Esophagus squamous epithelium (tissue), 5 donors: ENCODE measurements around the gene ARF1. TPM values are rescaled to one million over a fixed set of nuclear protein-coding genes. Genes with fewer than 3 reads are reported as not detected.

Experiments
- DNase-seq: peaks from one replicate; lab custom pipeline; 2025; lab: John Stamatoyannopoulos, UW
- H3K27ac ChIP-seq, 4 donors: fragments of 200-600 bp; sonication (generic); one replicate each; pipeline ENCODE4 v1.5.1; 2016 to 2019; ENCODE audit warnings: mild to moderate bottlenecking in 1 of 4
- H3K27me3 ChIP-seq, 4 donors: fragments of 200-600 bp; sonication (generic); 1 replicate in 3 of 4; 2 replicates in 1 of 4; pipeline versions ENCODE4 v1.5.1 to v1.6.0; 2017 to 2021; ENCODE audit warnings: antibody characterized with exemption in 1 of 4
- H3K36me3 ChIP-seq, 3 donors: fragments of 200-600 bp; sonication (generic); one replicate each; pipeline ENCODE4 v1.5.1; 2016 to 2019
- H3K4me1 ChIP-seq, 3 donors: fragments of 200-600 bp; sonication (generic); one replicate each; pipeline ENCODE4 v1.5.1; 2017 to 2019
- H3K4me3 ChIP-seq, 4 donors: fragments of 200-600 bp; sonication (generic); 1 replicate in 3 of 4; 2 replicates in 1 of 4; pipeline ENCODE4 v1.5.1; 2016 to 2019; ENCODE audit warnings: mild to moderate bottlenecking in 2 of 4, moderate library complexity in 1 of 4
- H3K9me3 ChIP-seq, 3 donors: fragments of 200-600 bp; sonication (generic); one replicate each; pipeline ENCODE4 v1.5.1; 2016 to 2019
- CTCF ChIP-seq, 6 experiments: fragments of 450-650 bp in 4 of 6; fragments of 200-600 bp in 2 of 6; sonication (generic) in 2 of 6; IDR thresholded peaks; one replicate each; pipeline ENCODE4 v1.5.1; 2016 to 2019; ENCODE audit warnings: antibody characterized with exemption in 6 of 6, mild to moderate bottlenecking in 4 of 6, moderate library complexity in 4 of 6
- POLR2A ChIP-seq, 4 donors: fragments of 450-650 bp; IDR thresholded peaks; one replicate each; pipeline ENCODE4 v1.6.1; 2017; ENCODE audit warnings: antibody characterized with exemption in 4 of 4, mild to moderate bottlenecking in 4 of 4, moderate library complexity in 3 of 4
- WGBS, 2 donors: methylation state at CpG; one replicate each; pipeline ENCODE4 v1.1.5; 2018; 5-methylcytosine and 5-hydroxymethylcytosine counted together
- intact Hi-C: fragments of 100-400 bp; cut with DNase I; formaldehyde crosslinking; loops from one replicate; pipeline ENCODE4 v1.15.0; 2022
- total RNA-seq, 4 donors: library from RNA; depleted of rRNA; stranded (reverse); fragments of >200 nt; gene quantifications; one replicate each; pipeline ENCODE4 v1.1.0, GENCODE V29; 2016
- donor health status: DM: yes; HTN: yes; CAD: no.

The ARF1 gene
- total RNA-seq, 4 donors from 2014 or later, result 279 to 327 (median 319) TPM

- Histone ChIP-seq H3K4me1 (peaks cover 11 to 60% (median 17%) of the 10 kb centered on the region in 3 donors), H3K36me3 (peaks cover 30 to 60% (median 43%) of the 10 kb centered on the region in 3 donors), H3K4me3 (peak overlapping the region in 2 of 4 donors; percentile 76 to 90), H3K27me3 (no peaks in the 10 kb centered on the region), H3K9me3 (no peaks in the 10 kb centered on the region), H3K27ac (peak overlapping the region; percentile 91 to 97 (median 92))
- intact Hi-C loops, result loop anchor here (10.0 kb wide), 1 partner anchor 64 kb away; the partner anchor contains the start of gene IBA57
- DNase-seq, result no peak
- TF ChIP-seq CTCF (IDR thresholded peaks at IDR 0.05), result no peak
- no peak for TF ChIP-seq POLR2A (IDR thresholded peaks at IDR 0.05)
- 69 to 84% methylated on average over 8 to 10 of the region's 12 CpGs for WGBS, 2 donors
Measured at GRCh38 chr1:228100822-228101613, 18.5 kb downstream of the ARF1 start.

- 13 to 53% methylated on average over 7 to 9 of the region's 15 CpGs for WGBS, 2 donors
- peaks cover 30 to 60% (median 44%) of the 10 kb centered on the region in 3 donors for H3K36me3 ChIP-seq
Measured at GRCh38 chr1:228101614-228101993, 19.1 kb downstream of the ARF1 start.

GRCh38 chr1:228101994-228102790 lies 19.7 kb downstream of the ARF1 start:
- 15 to 20% methylated on average over 1 to 6 of the region's 73 CpGs for WGBS, 2 donors
- Histone ChIP-seq H3K27ac (peak overlapping the region; percentile 91 to 97 (median 92)), H3K27me3 (no peaks in the 10 kb centered on the region), H3K4me3 (peak overlapping the region; percentile 59 to 90 (median 80)), H3K4me1 (peaks cover 11 to 50% (median 14%) of the 10 kb centered on the region in 3 donors), H3K36me3 (peaks cover 26 to 60% (median 40%) of the 10 kb centered on the region in 3 donors), H3K9me3 (no peaks in the 10 kb centered on the region)
- DNase-seq, result no peak
- TF ChIP-seq CTCF (IDR thresholded peaks at IDR 0.05) (peak in 3 of 6 experiments; percentile 8 to 34 (median 12)), POLR2A (IDR thresholded peaks at IDR 0.05) (no peak)
- intact Hi-C loops, result loop anchor here (10.0 kb wide), 1 partner anchor 63 kb away; the partner anchor contains the start of gene IBA57

More at GRCh38 chr1:228101614-228101993, 19.1 kb downstream of the ARF1 start:
- H3K4me3 ChIP-seq, result peak overlapping the region; percentile 59 to 90 (median 80)
- intact Hi-C loops, result loop anchor here (10.0 kb wide), 1 partner anchor 63 kb away; the partner anchor contains the start of gene IBA57
- peak overlapping the region; percentile 91 to 97 (median 92) for H3K27ac ChIP-seq
- TF ChIP-seq CTCF (IDR thresholded peaks at IDR 0.05), result no peak
- TF ChIP-seq POLR2A (IDR thresholded peaks at IDR 0.05), result no peak
- H3K4me1 ChIP-seq, result peaks cover 11 to 54% (median 14%) of the 10 kb centered on the region in 3 donors
- DNase-seq, result no peak
- no peaks in the 10 kb centered on the region for H3K27me3 ChIP-seq
- H3K9me3 ChIP-seq, result no peaks in the 10 kb centered on the region

- Histone ChIP-seq H3K27me3 (no peaks in the 10 kb centered on the region), H3K4me3 (peak within 1 kb of the TSS; percentile 59 to 90 (median 80)), H3K4me1 (peaks cover 11 to 58% (median 21%) of the 10 kb centered on the region in 3 donors), H3K9me3 (no peaks in the 10 kb centered on the region), H3K36me3 (peaks cover 18 to 60% (median 32%) of the 10 kb centered on the region in 3 donors), H3K27ac (peak within 1 kb of the TSS; percentile 91 to 97 (median 92))
- DNase-seq, result peak; percentile 57
- intact Hi-C loops, result loop anchor here (10.0 kb wide), 1 partner anchor 62 kb away; the partner anchor contains the start of gene IBA57
- TF ChIP-seq POLR2A (IDR thresholded peaks at IDR 0.05) (peak in 3 of 4 donors; percentile 50 to 82 (median 57)), CTCF (IDR thresholded peaks at IDR 0.05) (peak in 1 of 6 experiments; percentile 44)
- 0% methylated on average over 2 of the region's 104 CpGs; no CpG with 5 or more reads in 1 of the 2 donors for WGBS, 2 donors
Measured at GRCh38 chr1:228102791-228103620, 20.5 kb downstream of the ARF1 start, which contains the start of gene C1orf35. C1orf35 (minus strand) TSS chr1:228103325; CDS start chr1:228103227, 98 bp downstream.
